Lung (tissue), 16 donors: ENCODE data around the gene JRKL. TPM values are rescaled to one million over a fixed set of nuclear protein-coding genes. Genes with fewer than 3 reads are reported as not detected.

Experiments
- ATAC-seq: fragments of 200-7000 bp; cut with Tn5 transposase; one replicate; pipeline ENCODE4 v1.9.1; 2020; ENCODE audit warnings: moderate number of reproducible peaks; ENCODE audit not compliant: insufficient read depth, low FRiP score
- DNase-seq, 3 donors: peaks; one replicate each; pipeline ENCODE4 v3.0.0-alpha.2; 2013 to 2017
- H3K27ac ChIP-seq, 2 donors: one replicate each; pipeline ENCODE4 v1.5.1; 2013; ENCODE audit warnings: mild to moderate bottlenecking in 2 of 2, moderate library complexity in 2 of 2, control low read depth in 1 of 2, inconsistent platforms in 1 of 2, low read depth in 1 of 2, low read length in 1 of 2
- H3K27me3 ChIP-seq, 3 donors: one replicate each; pipeline ENCODE4 v1.5.1; 2013; ENCODE audit warnings: low read length in 2 of 3; ENCODE audit not compliant: control insufficient read depth in 3 of 3, insufficient read depth in 3 of 3
- H3K36me3 ChIP-seq, 4 donors: one replicate each; pipeline ENCODE4 v1.5.1; 2013; ENCODE audit warnings: low read length in 4 of 4, mild to moderate bottlenecking in 1 of 4, moderate library complexity in 1 of 4; ENCODE audit not compliant: control insufficient read depth in 4 of 4, insufficient read depth in 4 of 4
- H3K4me1 ChIP-seq, 5 donors: one replicate each; pipeline ENCODE4 v1.5.1; 2013; ENCODE audit warnings: low read length in 5 of 5, mild to moderate bottlenecking in 2 of 5, moderate library complexity in 1 of 5; ENCODE audit not compliant: control insufficient read depth in 5 of 5, insufficient read depth in 5 of 5
- H3K4me3 ChIP-seq: one replicate; pipeline ENCODE4 v1.5.1; 2013; ENCODE audit warnings: mild to moderate bottlenecking, control low read depth, moderate library complexity
- H3K9ac ChIP-seq, 2 donors: one replicate each; pipeline ENCODE4 v1.5.1; 2013; ENCODE audit warnings: low read length in 2 of 2, control low read depth in 1 of 2; ENCODE audit not compliant: insufficient read depth in 1 of 2
- H3K9me3 ChIP-seq, 4 donors: one replicate each; pipeline ENCODE4 v1.5.1; 2013; ENCODE audit warnings: low read length in 3 of 4, mild to moderate bottlenecking in 1 of 4, moderate library complexity in 1 of 4; ENCODE audit not compliant: control insufficient read depth in 4 of 4, insufficient read depth in 3 of 4
- CTCF ChIP-seq: IDR thresholded peaks from 2 replicates; pipeline ENCODE4 v1.5.1; 2012; ENCODE audit warnings: mild to moderate bottlenecking; ENCODE audit errors: control extremely low read depth, extremely low read depth
- WGBS, 2 donors: extraction: QIAGEN DNeasy Blood & Tissue Kit; methylation state at CpG; one replicate each; pipeline ENCODE4 v1.1.7; 2013; 5-methylcytosine and 5-hydroxymethylcytosine counted together
- long read RNA-seq, 5 donors: transcript quantifications; one replicate each; lab custom pipeline, GENCODE V29; 2026
- polyA plus RNA-seq, 2 donors: library from polyadenylated mRNA; stranded (reverse); fragments of 200-250 nt; gene quantifications; one replicate each; pipeline ENCODE4 v1.2.1, GENCODE V29; 2013
- total RNA-seq, 2 donors: library from RNA; depleted of rRNA in 1 of 2; stranded (reverse); fragments of >200 nt in 1 of 2; gene quantifications; one replicate each; pipeline ENCODE4 v1.2.1, GENCODE V29; 2014 to 2021
- donor health status: control.
- donor health status: control.
- donor health status: Bipolar disorder and iron deficiency.
- donor health status: healthy.
- donor health status: DM: yes; HTN: yes; CAD: no.

The JRKL gene
- total RNA-seq (10 to 100 TPM in 1 of 2 donors, 1 to 10 TPM in 1; 9.4 to 20.2 TPM), polyA plus RNA-seq (1 to 10 TPM; 5.1 to 6.5 TPM)
- long read RNA-seq, donor 1, partial matches to known transcripts = 0 of 3 reads
- long read RNA-seq, donor 1, other reads (novel, unspliced or antisense) = 0 of 3 reads
- long read RNA-seq, donor 2, partial matches to known transcripts = 0 of 1 reads
- long read RNA-seq, donor 2, other reads (novel, unspliced or antisense) = 0 of 1 reads
- long read RNA-seq, donor 3, partial matches to known transcripts = 0 of 4 reads
- long read RNA-seq, donor 3, other reads (novel, unspliced or antisense) = 0 of 4 reads
- long read RNA-seq, donor 4, partial matches to known transcripts = 0 of 1 reads
- long read RNA-seq, donor 4, other reads (novel, unspliced or antisense) = 0 of 1 reads
- long read RNA-seq, donor 5, partial matches to known transcripts = 0 of 1 reads
- long read RNA-seq, donor 5, other reads (novel, unspliced or antisense) = 0 of 1 reads

- DNase-seq = peak; percentile 98
- no peak for TF ChIP-seq CTCF
- peak; percentile 98 for ATAC-seq
- Histone ChIP-seq H3K4me3 (peak within 1 kb of the TSS; percentile 73), H3K9ac (peak within 1 kb of the TSS; percentile 80 to 94), H3K4me1 (peaks cover 0 to 14% (median 4%) of the 10 kb centered on the region in 5 donors), H3K9me3 (no peaks in the 10 kb centered on the region), H3K27me3 (no peaks in the 10 kb centered on the region), H3K36me3 (peaks cover 0 to 9% (median 0%) of the 10 kb centered on the region in 4 donors), H3K27ac (peak within 1 kb of the TSS; percentile 85 to 94)
- 0 to 1% methylated on average over 45 to 53 of the region's 53 CpGs for WGBS, 2 donors
These were observed at the start of gene JRKL, which contains the start of gene CCDC82 for GRCh38 chr11:96389720-96390487. Gene JRKL, plus strand, starts transcription at chr11:96390013. Its CDS starts 637 bp downstream, at chr11:96390650. Gene CCDC82, minus strand, starts transcription at chr11:96389912. Its CDS starts 5,165 bp downstream, at chr11:96384747.

- no peak for ATAC-seq
- H3K27me3 ChIP-seq = no peaks in the 10 kb centered on the region
- H3K9ac ChIP-seq = peak overlapping the region; percentile 50 to 98
- peaks cover 0 to 3% (median 0%) of the 10 kb centered on the region in 4 donors for H3K36me3 ChIP-seq
- no peak for TF ChIP-seq CTCF
- DNase-seq = peak in 2 of 3 donors; percentile 64 to 75
- 47 to 65% methylated on average over 4 of the region's 4 CpGs for WGBS, 2 donors
- peak overlapping the region; percentile 11 for H3K4me3 ChIP-seq
- H3K4me1 ChIP-seq = peaks cover 13 to 58% (median 34%) of the 10 kb centered on the region in 5 donors
- no peaks in the 10 kb centered on the region for H3K9me3 ChIP-seq
- peak overlapping the region; percentile 81 to 90 for H3K27ac ChIP-seq
These were observed 49.3 kb upstream of the JRKL start for GRCh38 chr11:96340555-96340885.

- H3K36me3 ChIP-seq = peaks cover 0 to 3% (median 0%) of the 10 kb centered on the region in 4 donors
- ATAC-seq (peak; percentile 4), DNase-seq (peak; percentile 74 to 82 (median 76))
- peak overlapping the region; percentile 62 to 90 for H3K27ac ChIP-seq
- WGBS, 2 donors = 16 to 35% methylated on average over 26 of the region's 26 CpGs
- H3K9ac ChIP-seq = peak overlapping the region; percentile 94 to 98
- H3K9me3 ChIP-seq = no peaks in the 10 kb centered on the region
- H3K27me3 ChIP-seq = no peaks in the 10 kb centered on the region
- peak overlapping the region; percentile 42 for H3K4me3 ChIP-seq
- no peak for TF ChIP-seq CTCF
- H3K4me1 ChIP-seq = peaks cover 11 to 49% (median 30%) of the 10 kb centered on the region in 5 donors
These were observed 48.4 kb upstream of the JRKL start for GRCh38 chr11:96341211-96342013.
